ENCODE data around the gene SUPT4H1.

DNA sequence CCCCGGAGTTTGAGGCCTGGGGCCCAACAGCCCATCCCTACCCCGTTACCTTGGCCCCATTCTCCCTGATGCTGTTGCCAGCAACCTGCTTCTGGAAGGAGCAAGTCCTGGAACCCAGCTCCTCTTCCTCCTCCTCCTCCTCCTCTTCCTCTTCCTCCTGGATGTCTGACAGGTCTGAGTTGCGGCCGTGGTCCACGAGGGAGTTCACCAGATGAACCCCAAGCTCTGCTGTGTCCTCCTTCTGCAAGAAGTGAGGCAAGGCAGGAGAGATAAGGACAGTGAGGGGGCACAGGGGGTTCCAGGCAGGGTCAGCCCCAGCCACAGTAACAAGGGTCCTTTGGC is 42.1 kb downstream of the SUPT4H1 start:
- no peak for TF ChIP-seq CTCF (conservative IDR thresholded peaks at IDR 0.05)
- TF ChIP-seq EZH2 (IDR thresholded peaks at IDR 0.05; ENCODE audit: low read depth): no peak
